HEK293 (cell line): ENCODE measurements around the gene CCDC51.

Experiments used
- YY1 ChIP-seq: fragments of 450-650 bp; formaldehyde crosslinking; IDR thresholded peaks from 2 replicates; pipeline ENCODE4 v1.5.1; 2018; ENCODE audit warnings: missing biosample characterization, missing genetic modification characterization
- ZNF530 ChIP-seq: fragments of 450-650 bp; formaldehyde crosslinking; IDR thresholded peaks from 2 replicates; pipeline ENCODE4 v1.5.1; 2016; ENCODE audit warnings: low read depth, missing biosample characterization, missing genetic modification characterization
- TF ChIP-seq, protein P1 (sequence below): fragments of 450-650 bp; formaldehyde crosslinking; IDR thresholded peaks from 2 replicates; pipeline ENCODE4 v1.5.1; 2016; ENCODE audit warnings: missing biosample characterization, missing genetic modification characterization
- TF ChIP-seq, protein P2 (sequence below): fragments of 450-650 bp; formaldehyde crosslinking; IDR thresholded peaks from 2 replicates; pipeline ENCODE4 v1.5.1; 2016; ENCODE audit warnings: missing biosample characterization, missing genetic modification characterization

DNA sequence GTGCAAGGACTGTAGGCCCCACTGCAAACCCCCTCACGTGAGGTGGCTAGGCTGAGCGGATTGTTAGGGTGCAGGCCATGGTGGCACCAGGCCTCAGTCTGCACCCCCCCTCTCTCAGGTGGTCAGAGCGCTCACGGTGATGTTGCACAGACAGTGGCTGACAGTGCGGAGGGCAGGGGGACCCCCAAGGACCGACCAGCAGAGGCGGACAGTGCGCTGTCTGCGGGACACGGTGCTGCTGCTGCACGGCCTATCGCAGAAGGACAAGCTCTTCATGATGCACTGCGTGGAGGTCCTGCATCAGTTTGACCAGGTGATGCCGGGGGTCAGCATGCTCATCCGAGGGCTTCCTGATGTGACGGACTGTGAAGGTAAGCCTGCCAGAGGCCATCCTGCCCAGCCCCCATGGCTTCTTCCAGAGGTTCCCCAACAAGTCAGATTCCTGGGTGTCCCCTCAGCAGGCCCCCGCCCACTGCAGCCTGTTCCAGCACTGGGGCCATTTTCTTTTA, 24.8 kb upstream of the CCDC51 start:
- TF ChIP-seq, protein P1, sequence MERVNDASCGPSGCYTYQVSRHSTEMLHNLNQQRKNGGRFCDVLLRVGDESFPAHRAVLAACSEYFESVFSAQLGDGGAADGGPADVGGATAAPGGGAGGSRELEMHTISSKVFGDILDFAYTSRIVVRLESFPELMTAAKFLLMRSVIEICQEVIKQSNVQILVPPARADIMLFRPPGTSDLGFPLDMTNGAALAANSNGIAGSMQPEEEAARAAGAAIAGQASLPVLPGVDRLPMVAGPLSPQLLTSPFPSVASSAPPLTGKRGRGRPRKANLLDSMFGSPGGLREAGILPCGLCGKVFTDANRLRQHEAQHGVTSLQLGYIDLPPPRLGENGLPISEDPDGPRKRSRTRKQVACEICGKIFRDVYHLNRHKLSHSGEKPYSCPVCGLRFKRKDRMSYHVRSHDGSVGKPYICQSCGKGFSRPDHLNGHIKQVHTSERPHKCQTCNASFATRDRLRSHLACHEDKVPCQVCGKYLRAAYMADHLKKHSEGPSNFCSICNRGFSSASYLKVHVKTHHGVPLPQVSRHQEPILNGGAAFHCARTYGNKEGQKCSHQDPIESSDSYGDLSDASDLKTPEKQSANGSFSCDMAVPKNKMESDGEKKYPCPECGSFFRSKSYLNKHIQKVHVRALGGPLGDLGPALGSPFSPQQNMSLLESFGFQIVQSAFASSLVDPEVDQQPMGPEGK, result no peak
- TF ChIP-seq, protein P2, sequence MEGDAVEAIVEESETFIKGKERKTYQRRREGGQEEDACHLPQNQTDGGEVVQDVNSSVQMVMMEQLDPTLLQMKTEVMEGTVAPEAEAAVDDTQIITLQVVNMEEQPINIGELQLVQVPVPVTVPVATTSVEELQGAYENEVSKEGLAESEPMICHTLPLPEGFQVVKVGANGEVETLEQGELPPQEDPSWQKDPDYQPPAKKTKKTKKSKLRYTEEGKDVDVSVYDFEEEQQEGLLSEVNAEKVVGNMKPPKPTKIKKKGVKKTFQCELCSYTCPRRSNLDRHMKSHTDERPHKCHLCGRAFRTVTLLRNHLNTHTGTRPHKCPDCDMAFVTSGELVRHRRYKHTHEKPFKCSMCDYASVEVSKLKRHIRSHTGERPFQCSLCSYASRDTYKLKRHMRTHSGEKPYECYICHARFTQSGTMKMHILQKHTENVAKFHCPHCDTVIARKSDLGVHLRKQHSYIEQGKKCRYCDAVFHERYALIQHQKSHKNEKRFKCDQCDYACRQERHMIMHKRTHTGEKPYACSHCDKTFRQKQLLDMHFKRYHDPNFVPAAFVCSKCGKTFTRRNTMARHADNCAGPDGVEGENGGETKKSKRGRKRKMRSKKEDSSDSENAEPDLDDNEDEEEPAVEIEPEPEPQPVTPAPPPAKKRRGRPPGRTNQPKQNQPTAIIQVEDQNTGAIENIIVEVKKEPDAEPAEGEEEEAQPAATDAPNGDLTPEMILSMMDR (tag by site-specific recombination), result no peak
- TF ChIP-seq ZNF530 (tag by site-specific recombination) (no peak), YY1 (no peak)
